ENCODE measurements around the gene ZGRF1.

DNA sequence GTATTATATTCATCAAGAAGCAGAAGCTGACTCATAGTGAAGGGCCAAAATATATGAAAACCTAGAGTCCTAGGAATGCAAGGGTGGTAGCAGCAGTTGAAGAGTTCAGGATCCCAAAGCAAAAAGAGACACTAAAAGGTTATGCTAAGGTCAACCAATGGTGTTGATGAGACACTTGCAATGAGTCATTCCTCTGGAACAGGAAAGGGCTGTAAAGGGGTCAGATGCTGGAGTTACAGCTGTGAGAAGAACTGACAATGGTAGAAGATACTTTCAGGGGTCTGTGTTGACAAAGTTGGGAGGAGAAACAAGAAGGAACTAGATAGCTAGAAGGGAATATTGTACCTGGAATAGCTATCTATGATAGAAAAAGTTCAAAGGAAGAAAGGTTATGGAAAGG lies 47.5 kb downstream of the ZGRF1 start:
- no peak for TF ChIP-seq CEBPB (tag; IDR thresholded peaks at IDR 0.05)
- TF ChIP-seq, protein P1, sequence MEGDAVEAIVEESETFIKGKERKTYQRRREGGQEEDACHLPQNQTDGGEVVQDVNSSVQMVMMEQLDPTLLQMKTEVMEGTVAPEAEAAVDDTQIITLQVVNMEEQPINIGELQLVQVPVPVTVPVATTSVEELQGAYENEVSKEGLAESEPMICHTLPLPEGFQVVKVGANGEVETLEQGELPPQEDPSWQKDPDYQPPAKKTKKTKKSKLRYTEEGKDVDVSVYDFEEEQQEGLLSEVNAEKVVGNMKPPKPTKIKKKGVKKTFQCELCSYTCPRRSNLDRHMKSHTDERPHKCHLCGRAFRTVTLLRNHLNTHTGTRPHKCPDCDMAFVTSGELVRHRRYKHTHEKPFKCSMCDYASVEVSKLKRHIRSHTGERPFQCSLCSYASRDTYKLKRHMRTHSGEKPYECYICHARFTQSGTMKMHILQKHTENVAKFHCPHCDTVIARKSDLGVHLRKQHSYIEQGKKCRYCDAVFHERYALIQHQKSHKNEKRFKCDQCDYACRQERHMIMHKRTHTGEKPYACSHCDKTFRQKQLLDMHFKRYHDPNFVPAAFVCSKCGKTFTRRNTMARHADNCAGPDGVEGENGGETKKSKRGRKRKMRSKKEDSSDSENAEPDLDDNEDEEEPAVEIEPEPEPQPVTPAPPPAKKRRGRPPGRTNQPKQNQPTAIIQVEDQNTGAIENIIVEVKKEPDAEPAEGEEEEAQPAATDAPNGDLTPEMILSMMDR (IDR thresholded peaks at IDR 0.05 in 2 of 3, conservative IDR thresholded peaks at IDR 0.05 in 1 of 3; ENCODE audit: insufficient read depth in 2 of 3, low read depth in 1 of 3, low read length in 3 of 3), result no peak
- TF ChIP-seq SNRNP70 (optimal IDR thresholded peaks at IDR 0.05; ENCODE audit: low read depth, low read length), result no peak
- no peak for TF ChIP-seq POLR2A (conservative IDR thresholded peaks at IDR 0.05)
- no peak for TF ChIP-seq ADNP (tag; IDR thresholded peaks at IDR 0.05)
